Mucosa of descending colon (tissue), 3 donors: ENCODE results near the gene DNAH10. TPM values are rescaled to one million over a fixed set of nuclear protein-coding genes. Genes with fewer than 3 reads are reported as not detected.
A peak's percentile ranks its signal among the peaks of the same experiment; 100 is the strongest.

ENCODE experiments used
- ATAC-seq: fragments of 200-7000 bp; cut with Tn5 transposase; one replicate; pipeline ENCODE4 v1.9.1; 2020; ENCODE audit warnings: mild to moderate bottlenecking, moderate library complexity
- DNase-seq, 3 donors: peaks; one replicate each; pipeline ENCODE4 v3.0.0-alpha.2; 2020
- H3K36me3 ChIP-seq: fragments of 200-600 bp; one replicate; pipeline ENCODE4 v1.8.0; 2021; ENCODE audit warnings: low read depth, mild to moderate bottlenecking
- H3K4me1 ChIP-seq: fragments of 200-600 bp; one replicate; pipeline ENCODE4 v1.8.0; 2021; ENCODE audit warnings: low read depth, mild to moderate bottlenecking
- H3K4me3 ChIP-seq: fragments of 200-600 bp; one replicate; pipeline ENCODE4 v1.8.0; 2021; ENCODE audit warnings: mild to moderate bottlenecking
- H3K9me3 ChIP-seq: fragments of 200-600 bp; one replicate; pipeline ENCODE4 v1.8.0; 2021; ENCODE audit warnings: mild to moderate bottlenecking
- intact Hi-C, 2 donors: fragments of 100-400 bp; cut with DNase I in 1 of 2; cut with micrococcal nuclease in 1 of 2; formaldehyde crosslinking; loops; one replicate each; pipeline versions ENCODE4 v1.11.0 to v1.11.1; 2022; cut with DNase I, micrococcal nuclease
- long read RNA-seq, 2 donors: library from polyadenylated mRNA; unstranded; transcript quantifications; one replicate each; pipeline ENCODE4 v2.0.0, GENCODE V29; 2019 to 2021
- total RNA-seq, 3 donors: library from RNA; stranded (reverse); fragmentation: NEBNext Ultra II Directional in 2 of 3; extraction: Animal tissue kit (Norgen Biotek cat#: 25700) in 2 of 3; gene quantifications; one replicate each; pipeline versions ENCODE4 v1.2.1 to v1.2.4, GENCODE V29; 2021 to 2023
- TF ChIP-seq, protein P1 (sequence below): fragments of 200-600 bp; IDR thresholded peaks from one replicate; pipeline ENCODE4 v1.8.0; 2022; ENCODE audit warnings: antibody characterized with exemption, mild to moderate bottlenecking
- donor health status: DM: no; HTN: no; CAD: no; lungs with moderate emphysema.
- donor health status: DM: no; HTN: no; CAD: no.
- donor health status: DM: no; HTN: yes; CAD: no.

The DNAH10 gene, protein sequence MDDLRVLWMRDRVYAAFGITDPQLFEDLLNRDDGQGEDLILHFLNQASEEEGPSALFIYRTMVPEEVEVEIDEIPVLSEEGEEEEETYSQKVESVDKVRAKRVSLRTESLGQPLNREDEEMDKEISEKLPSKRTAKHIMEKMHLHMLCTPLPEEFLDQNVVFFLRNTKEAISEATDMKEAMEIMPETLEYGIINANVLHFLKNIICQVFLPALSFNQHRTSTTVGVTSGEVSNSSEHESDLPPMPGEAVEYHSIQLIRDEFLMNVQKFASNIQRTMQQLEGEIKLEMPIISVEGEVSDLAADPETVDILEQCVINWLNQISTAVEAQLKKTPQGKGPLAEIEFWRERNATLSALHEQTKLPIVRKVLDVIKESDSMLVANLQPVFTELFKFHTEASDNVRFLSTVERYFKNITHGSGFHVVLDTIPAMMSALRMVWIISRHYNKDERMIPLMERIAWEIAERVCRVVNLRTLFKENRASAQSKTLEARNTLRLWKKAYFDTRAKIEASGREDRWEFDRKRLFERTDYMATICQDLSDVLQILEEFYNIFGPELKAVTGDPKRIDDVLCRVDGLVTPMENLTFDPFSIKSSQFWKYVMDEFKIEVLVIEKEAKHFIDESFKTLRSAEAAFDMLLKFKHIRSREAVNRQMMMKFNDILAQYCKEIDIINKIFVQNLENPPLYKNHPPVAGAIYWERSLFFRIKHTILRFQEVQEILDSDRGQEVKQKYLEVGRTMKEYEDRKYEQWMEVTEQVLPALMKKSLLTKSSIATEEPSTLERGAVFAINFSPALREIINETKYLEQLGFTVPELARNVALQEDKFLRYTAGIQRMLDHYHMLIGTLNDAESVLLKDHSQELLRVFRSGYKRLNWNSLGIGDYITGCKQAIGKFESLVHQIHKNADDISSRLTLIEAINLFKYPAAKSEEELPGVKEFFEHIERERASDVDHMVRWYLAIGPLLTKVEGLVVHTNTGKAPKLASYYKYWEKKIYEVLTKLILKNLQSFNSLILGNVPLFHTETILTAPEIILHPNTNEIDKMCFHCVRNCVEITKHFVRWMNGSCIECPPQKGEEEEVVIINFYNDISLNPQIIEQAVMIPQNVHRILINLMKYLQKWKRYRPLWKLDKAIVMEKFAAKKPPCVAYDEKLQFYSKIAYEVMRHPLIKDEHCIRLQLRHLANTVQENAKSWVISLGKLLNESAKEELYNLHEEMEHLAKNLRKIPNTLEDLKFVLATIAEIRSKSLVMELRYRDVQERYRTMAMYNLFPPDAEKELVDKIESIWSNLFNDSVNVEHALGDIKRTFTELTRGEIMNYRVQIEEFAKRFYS (N-terminal part only)
- under 1 TPM; 0.29 to 0.63 (median 0.29) TPM for total RNA-seq
- long read RNA-seq, donor 1, partial matches to known transcripts = 0 of 7 reads
- long read RNA-seq, donor 1, other reads (novel, unspliced or antisense) = 7 of 7 reads
- long read RNA-seq, donor 2 = 0 reads

DNA sequence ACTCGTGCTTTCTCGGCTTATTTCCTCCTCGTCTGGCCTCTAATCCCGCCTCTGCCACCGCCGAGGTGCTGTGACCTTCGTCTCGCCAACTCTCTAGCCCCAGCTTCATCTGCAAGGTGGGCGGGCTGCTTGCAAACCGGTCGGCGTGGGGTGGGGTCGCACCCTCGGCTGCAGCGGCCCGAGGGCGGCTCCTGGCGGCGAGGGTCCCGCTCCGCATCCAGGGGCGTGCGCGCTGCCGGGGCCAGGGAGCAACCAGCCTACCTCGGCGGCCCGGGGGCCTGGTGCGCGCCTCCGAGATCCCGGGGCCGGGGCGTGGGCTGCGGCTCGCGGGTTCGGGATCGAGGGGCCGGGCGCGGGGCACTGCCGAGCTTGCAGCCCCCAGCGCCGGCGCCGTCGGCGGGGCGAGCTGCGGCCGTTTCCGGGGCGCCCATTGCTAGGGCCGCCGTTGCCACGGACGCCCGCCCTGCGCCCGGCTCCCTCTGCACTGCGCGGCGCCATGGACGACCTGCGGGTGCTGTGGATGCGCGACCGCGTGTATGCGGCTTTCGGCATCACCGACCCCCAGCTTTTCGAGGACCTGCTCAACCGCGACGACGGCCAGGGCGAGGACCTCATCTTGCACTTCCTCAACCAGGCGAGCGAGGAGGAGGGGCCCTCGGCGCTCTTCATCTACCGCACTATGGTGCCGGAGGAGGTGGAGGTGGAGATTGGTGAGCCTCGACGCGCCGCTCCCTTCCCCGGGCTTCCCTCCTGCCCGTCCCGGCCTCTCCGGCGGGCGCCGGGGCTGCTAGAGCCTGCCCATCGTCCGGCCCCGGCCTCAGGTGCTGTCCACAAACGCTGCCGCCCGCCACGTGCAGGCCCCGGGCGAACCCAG is at the start of gene DNAH10:
Gene DNAH10, plus strand, starts transcription at position 461 of the 874 bp plus-strand sequence. Its CDS starts 36 bp downstream, at position 497.
- no peaks in the 10 kb centered on the region for H3K4me1 ChIP-seq
- no peaks in the 10 kb centered on the region for H3K36me3 ChIP-seq
- intact Hi-C loops = no loop called here
- ATAC-seq = peak; percentile 78
- DNase-seq = peak; percentile 38 to 69 (median 66)
- no peaks in the 10 kb centered on the region for H3K9me3 ChIP-seq
- TF ChIP-seq, protein P1, sequence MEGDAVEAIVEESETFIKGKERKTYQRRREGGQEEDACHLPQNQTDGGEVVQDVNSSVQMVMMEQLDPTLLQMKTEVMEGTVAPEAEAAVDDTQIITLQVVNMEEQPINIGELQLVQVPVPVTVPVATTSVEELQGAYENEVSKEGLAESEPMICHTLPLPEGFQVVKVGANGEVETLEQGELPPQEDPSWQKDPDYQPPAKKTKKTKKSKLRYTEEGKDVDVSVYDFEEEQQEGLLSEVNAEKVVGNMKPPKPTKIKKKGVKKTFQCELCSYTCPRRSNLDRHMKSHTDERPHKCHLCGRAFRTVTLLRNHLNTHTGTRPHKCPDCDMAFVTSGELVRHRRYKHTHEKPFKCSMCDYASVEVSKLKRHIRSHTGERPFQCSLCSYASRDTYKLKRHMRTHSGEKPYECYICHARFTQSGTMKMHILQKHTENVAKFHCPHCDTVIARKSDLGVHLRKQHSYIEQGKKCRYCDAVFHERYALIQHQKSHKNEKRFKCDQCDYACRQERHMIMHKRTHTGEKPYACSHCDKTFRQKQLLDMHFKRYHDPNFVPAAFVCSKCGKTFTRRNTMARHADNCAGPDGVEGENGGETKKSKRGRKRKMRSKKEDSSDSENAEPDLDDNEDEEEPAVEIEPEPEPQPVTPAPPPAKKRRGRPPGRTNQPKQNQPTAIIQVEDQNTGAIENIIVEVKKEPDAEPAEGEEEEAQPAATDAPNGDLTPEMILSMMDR = no peak
- H3K4me3 ChIP-seq = peak within 1 kb of the TSS; percentile 15

GRCh38 chr12:123712780-123713319 is 49.3 kb upstream of the DNAH10 start:
- no peak for ATAC-seq
- TF ChIP-seq, protein P1 = no peak

GRCh38 chr12:123713398-123713797 is 48.7 kb upstream of the DNAH10 start:
- peaks cover 22% of the 10 kb centered on the region for H3K4me1 ChIP-seq
- peak; percentile 72 for ATAC-seq
- no peaks in the 10 kb centered on the region for H3K9me3 ChIP-seq
- TF ChIP-seq, protein P1 = no peak
- DNase-seq = peak in 2 of 3 donors; percentile 35 to 51
- intact Hi-C loops = no loop called here
- no peak overlapping the region for H3K4me3 ChIP-seq
- no peaks in the 10 kb centered on the region for H3K36me3 ChIP-seq

More at GRCh38 chr12:123712780-123713319, 49.3 kb upstream of the DNAH10 start:
- Histone ChIP-seq H3K9me3 (no peaks in the 10 kb centered on the region), H3K4me1 (peaks cover 22% of the 10 kb centered on the region), H3K36me3 (no peaks in the 10 kb centered on the region), H3K4me3 (peak overlapping the region; percentile 99)
- intact Hi-C loops = no loop called here
- DNase-seq = peak in 1 of 3 donors; percentile 12

GRCh38 chr12:123713823-123714585 is 48.1 kb upstream of the DNAH10 start:
- H3K4me3 ChIP-seq = no peak overlapping the region
- DNase-seq = peak in 2 of 3 donors; percentile 32 to 34

More at GRCh38 chr12:123713823-123714585, 48.1 kb upstream of the DNAH10 start:
- intact Hi-C loops = no loop called here
- ATAC-seq = peak; percentile 17
- Histone ChIP-seq H3K9me3 (no peaks in the 10 kb centered on the region), H3K36me3 (no peaks in the 10 kb centered on the region), H3K4me1 (peaks cover 22% of the 10 kb centered on the region)
- TF ChIP-seq, protein P1 = no peak
